GM12875 (cell line): ENCODE measurements around the gene ALKBH5.

Source experiments
- H3K4me3 ChIP-seq: one replicate; pipeline ENCODE4 v1.5.1; 2011; ENCODE audit warnings: low read depth, low read length, control low read depth
- CTCF ChIP-seq: IDR thresholded peaks from 2 replicates; pipeline ENCODE4 v1.5.1; 2011; ENCODE audit warnings: low read depth, mild to moderate bottlenecking, control low read depth, inconsistent platforms, low read length, moderate library complexity, borderline replicate concordance; ENCODE audit not compliant: insufficient read depth

The ALKBH5 gene

GRCh38 chr17:18217412-18218015 lies 33.9 kb downstream of the ALKBH5 start:
- H3K4me3 ChIP-seq = no peak overlapping the region
- TF ChIP-seq CTCF = peak; percentile 98

GRCh38 chr17:18218756-18219415 lies 35.3 kb downstream of the ALKBH5 start:
- TF ChIP-seq CTCF = no peak
- no peak overlapping the region for H3K4me3 ChIP-seq

- H3K4me3 ChIP-seq = no peak overlapping the region
- TF ChIP-seq CTCF = no peak
Observed at GRCh38 chr17:18224053-18224386, 40.4 kb downstream of the ALKBH5 start.

GRCh38 chr17:18224387-18225120 lies 40.9 kb downstream of the ALKBH5 start:
- TF ChIP-seq CTCF = no peak
- peak overlapping the region; percentile 26 for H3K4me3 ChIP-seq

GRCh38 chr17:18225121-18225641 lies 41.6 kb downstream of the ALKBH5 start, which contains the start of gene LLGL1:
LLGL1 (plus strand) TSS chr17:18225635; CDS start chr17:18225683, 48 bp downstream.
- peak within 1 kb of the TSS; percentile 56 for H3K4me3 ChIP-seq
- TF ChIP-seq CTCF = no peak

- no peak for TF ChIP-seq CTCF
- H3K4me3 ChIP-seq = peak overlapping the region; percentile 56
Observed at GRCh38 chr17:18225642-18226283, 42.1 kb downstream of the ALKBH5 start.
